HG03469 (cell line): ENCODE data around the gene HDAC1.
"Not testable (repeated sequence)": the region's sequence is repeated elsewhere in the genome, so short reads cannot be mapped to it uniquely, and the experiment has no call there.

Experiments used
- ATAC-seq: cut with Tn5 transposase; IDR thresholded peaks from one replicate; pipeline ENCODE4 v1.9.1; 2021; ENCODE audit warnings: mild to moderate bottlenecking, moderate library complexity, moderate number of reproducible peaks; ENCODE audit not compliant: unreplicated experiment

The HDAC1 gene

GRCh38 chr1:32341971-32342370 is 50.1 kb downstream of the HDAC1 start:
- no peak for ATAC-seq

GRCh38 chr1:32342704-32343103 is 50.8 kb downstream of the HDAC1 start:
- no peak for ATAC-seq

GRCh38 chr1:32345289-32345827 is 53.5 kb downstream of the HDAC1 start:
- no peak for ATAC-seq

GRCh38 chr1:32346532-32347157 is 54.8 kb downstream of the HDAC1 start:
- no peak for ATAC-seq

- no peak for ATAC-seq
These were observed 57.4 kb downstream of the HDAC1 start for GRCh38 chr1:32349211-32349708.

GRCh38 chr1:32350785-32351398 is 59.0 kb downstream of the HDAC1 start:
- ATAC-seq, result peak; percentile 13

- ATAC-seq, result peak; percentile 72
These were observed 59.7 kb downstream of the HDAC1 start for GRCh38 chr1:32351399-32352238.

GRCh38 chr1:32352239-32352745 is 60.4 kb downstream of the HDAC1 start:
- ATAC-seq, result no peak

GRCh38 chr1:32352831-32353383 is 61.0 kb downstream of the HDAC1 start:
- ATAC-seq, result no peak

- ATAC-seq, result no peak
These were observed 61.5 kb downstream of the HDAC1 start for GRCh38 chr1:32353431-32353830.

GRCh38 chr1:32353886-32354570 is 62.1 kb downstream of the HDAC1 start:
- no peak for ATAC-seq

GRCh38 chr1:32355778-32356177 is 63.9 kb downstream of the HDAC1 start:
- ATAC-seq, result not testable (repeated sequence)

GRCh38 chr1:32356478-32356877 is 64.6 kb downstream of the HDAC1 start:
- no peak for ATAC-seq

GRCh38 chr1:32357614-32358013 is 65.7 kb downstream of the HDAC1 start:
- ATAC-seq, result no peak

GRCh38 chr1:32358435-32358834 is 66.6 kb downstream of the HDAC1 start:
- no peak for ATAC-seq

GRCh38 chr1:32361308-32361673 is 69.4 kb downstream of the HDAC1 start:
- ATAC-seq, result no peak

GRCh38 chr1:32361674-32362473 is 70.0 kb downstream of the HDAC1 start:
- no peak for ATAC-seq

GRCh38 chr1:32362474-32363313 is 70.8 kb downstream of the HDAC1 start, which contains the start of the genes FAM229A and TSSK3:
FAM229A (minus strand) TSS chr1:32362485; CDS start chr1:32362091, 394 bp downstream.
TSSK3 (plus strand) TSS chr1:32362539; CDS start chr1:32362702, 163 bp downstream.
- no peak for ATAC-seq
